HG02840 (cell line): ENCODE measurements around the gene MAP2K3.
"Not testable (repeated sequence)": the region's sequence is repeated elsewhere in the genome, so short reads cannot be mapped to it uniquely, and the experiment has no call there.

Experiments
- ATAC-seq: cut with Tn5 transposase; IDR thresholded peaks from one replicate; pipeline ENCODE4 v1.9.1; 2021; ENCODE audit warnings: mild to moderate bottlenecking, moderate library complexity, moderate number of reproducible peaks; ENCODE audit not compliant: unreplicated experiment, low FRiP score

The MAP2K3 gene

GRCh38 chr17:21305431-21306180 lies 21.1 kb downstream of the MAP2K3 start:
- ATAC-seq, result not testable (repeated sequence)

GRCh38 chr17:21306611-21307272 lies 22.2 kb downstream of the MAP2K3 start:
- ATAC-seq, result not testable (repeated sequence)

DNA sequence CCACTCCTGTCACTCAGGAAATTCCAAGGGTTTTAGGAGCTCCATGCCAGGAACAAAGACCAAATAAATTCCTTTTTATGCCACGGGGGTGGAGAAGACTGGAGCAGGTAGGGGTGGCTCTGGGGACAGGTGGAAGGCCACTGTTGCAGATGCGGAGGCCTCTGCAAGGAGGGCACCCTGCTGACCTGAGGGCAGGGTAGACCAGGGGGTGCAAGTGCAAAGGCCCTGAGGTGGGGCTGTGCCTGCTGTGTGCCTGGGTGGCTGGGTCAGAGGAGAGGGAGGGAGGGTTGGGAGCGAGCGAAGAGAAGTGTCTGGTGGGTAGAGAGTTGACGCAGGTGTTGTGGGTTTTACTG lies 22.7 kb downstream of the MAP2K3 start:
- not testable (repeated sequence) for ATAC-seq

- not testable (repeated sequence) for ATAC-seq
Measured at GRCh38 chr17:21308931-21309381, 24.4 kb downstream of the MAP2K3 start.

- ATAC-seq, result not testable (repeated sequence)
Measured at GRCh38 chr17:21310061-21310765, 25.7 kb downstream of the MAP2K3 start.

DNA sequence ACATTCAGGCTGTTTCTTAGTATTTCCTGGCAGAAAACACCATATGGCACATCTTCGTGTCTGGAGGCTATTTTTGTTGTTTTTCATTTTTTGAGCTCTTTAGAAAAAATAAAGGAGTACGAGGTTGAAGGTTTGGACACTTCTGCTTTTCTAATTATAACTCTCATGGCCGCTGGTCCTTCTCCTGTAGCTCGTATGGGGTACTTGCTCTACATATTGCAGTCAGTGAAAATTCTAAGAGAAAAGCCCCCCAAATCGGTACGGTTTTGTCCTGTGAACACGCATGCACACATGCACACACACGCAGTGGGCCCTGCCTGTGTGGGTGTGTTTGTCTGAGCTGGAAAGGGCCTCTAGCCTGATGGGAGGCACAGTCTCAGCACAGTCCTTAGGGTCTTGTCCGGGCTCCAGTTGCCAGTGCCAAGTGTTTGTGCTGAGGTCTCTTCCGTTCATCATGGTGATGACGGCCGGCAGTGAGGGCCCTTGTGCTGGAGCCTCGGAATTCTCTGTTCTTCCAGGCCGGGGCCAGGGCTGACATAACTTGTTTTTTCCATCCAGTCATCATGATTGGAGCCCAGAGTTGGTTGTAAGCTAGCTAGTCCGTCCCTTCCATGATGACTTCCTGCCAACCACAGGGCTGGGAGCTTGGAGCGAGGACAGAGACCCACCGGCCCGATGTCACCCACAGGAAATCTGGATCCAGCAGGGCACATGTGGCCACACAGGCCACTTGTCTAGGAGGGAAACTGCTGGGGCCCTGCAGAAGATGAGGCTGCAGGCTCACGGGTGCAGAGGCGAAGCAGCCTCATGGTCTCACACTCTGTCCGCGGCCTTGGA lies 26.5 kb downstream of the MAP2K3 start:
- not testable (repeated sequence) for ATAC-seq

DNA sequence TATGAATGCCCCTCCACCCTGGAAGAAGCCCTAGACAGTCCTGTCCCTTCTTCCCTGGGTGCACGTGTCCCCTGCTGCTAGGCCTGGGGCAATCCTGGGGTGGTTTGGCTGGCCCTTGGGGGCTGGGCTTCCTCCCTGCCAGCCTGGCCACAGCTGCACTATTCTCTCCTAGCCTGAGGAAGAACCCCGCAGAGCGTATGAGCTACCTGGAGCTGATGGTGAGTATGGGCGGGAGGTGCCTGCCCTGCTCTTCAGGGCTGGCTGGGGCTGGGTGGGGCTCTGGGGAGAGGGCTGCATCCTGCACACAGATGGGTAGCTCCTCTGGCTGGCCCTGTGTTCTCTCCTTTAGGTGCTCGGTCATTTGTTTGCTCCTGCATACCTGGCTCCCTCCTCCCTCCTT lies 28.8 kb downstream of the MAP2K3 start:
- no peak for ATAC-seq

- not testable (repeated sequence) for ATAC-seq
Measured at GRCh38 chr17:21313761-21314160, 29.2 kb downstream of the MAP2K3 start.

DNA sequence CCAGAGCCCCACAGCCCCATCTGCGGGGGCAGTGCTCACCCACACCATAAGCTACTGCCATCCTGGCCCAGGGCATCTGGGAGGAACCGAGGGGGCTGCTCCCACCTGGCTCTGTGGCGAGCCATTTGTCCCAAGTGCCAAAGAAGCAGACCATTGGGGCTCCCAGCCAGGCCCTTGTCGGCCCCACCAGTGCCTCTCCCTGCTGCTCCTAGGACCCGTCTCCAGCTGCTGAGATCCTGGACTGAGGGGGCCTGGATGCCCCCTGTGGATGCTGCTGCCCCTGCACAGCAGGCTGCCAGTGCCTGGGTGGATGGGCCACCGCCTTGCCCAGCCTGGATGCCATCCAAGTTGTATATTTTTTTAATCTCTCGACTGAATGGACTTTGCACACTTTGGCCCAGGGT lies 29.8 kb downstream of the MAP2K3 start:
- ATAC-seq, result not testable (repeated sequence)

DNA sequence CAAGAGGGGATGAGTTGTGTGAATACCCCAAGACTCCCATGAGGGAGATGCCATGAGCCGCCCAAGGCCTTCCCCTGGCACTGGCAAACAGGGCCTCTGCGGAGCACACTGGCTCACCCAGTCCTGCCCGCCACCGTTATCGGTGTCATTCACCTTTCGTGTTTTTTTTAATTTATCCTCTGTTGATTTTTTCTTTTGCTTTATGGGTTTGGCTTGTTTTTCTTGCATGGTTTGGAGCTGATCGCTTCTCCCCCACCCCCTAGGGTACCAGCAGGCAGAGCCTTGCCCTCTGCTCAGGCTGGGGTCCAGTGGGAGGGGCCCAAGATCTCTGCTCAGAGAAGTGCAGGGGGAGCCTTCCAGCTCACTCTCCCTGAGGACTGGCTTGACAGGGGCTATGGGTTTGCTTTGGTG lies 30.2 kb downstream of the MAP2K3 start:
- ATAC-seq, result not testable (repeated sequence)

GRCh38 chr17:21315246-21316000 lies 30.9 kb downstream of the MAP2K3 start:
- ATAC-seq, result not testable (repeated sequence)

- not testable (repeated sequence) for ATAC-seq
Measured at GRCh38 chr17:21316212-21316886, 31.8 kb downstream of the MAP2K3 start.

- ATAC-seq, result not testable (repeated sequence)
Measured at GRCh38 chr17:21316887-21317500, 32.5 kb downstream of the MAP2K3 start.

GRCh38 chr17:21317821-21318220 lies 33.3 kb downstream of the MAP2K3 start:
- not testable (repeated sequence) for ATAC-seq

GRCh38 chr17:21318439-21318838 lies 33.9 kb downstream of the MAP2K3 start:
- no peak for ATAC-seq

- ATAC-seq, result not testable (repeated sequence)
Measured at GRCh38 chr17:21318856-21319255, 34.3 kb downstream of the MAP2K3 start.

GRCh38 chr17:21319256-21319655 lies 34.7 kb downstream of the MAP2K3 start:
- ATAC-seq, result not testable (repeated sequence)

- not testable (repeated sequence) for ATAC-seq
Measured at GRCh38 chr17:21319686-21320375, 35.3 kb downstream of the MAP2K3 start.
